ENCODE data around the gene CAMK4.

- TF ChIP-seq CTCF (IDR thresholded peaks at IDR 0.05) = no peak
- no peak for TF ChIP-seq POLR2A (IDR thresholded peaks at IDR 0.05)
These were observed 198.8 kb downstream of the CAMK4 start for GRCh38 chr5:111422747-111423720.
